BLaER1 (cell line): ENCODE results near the gene WDFY2.
"Not testable (repeated sequence)": the region's sequence is repeated elsewhere in the genome, so short reads cannot be mapped to it uniquely, and the experiment has no call there.

Experiments used
- H3K27ac ChIP-seq: shearing (Covaris generic); formaldehyde crosslinking; 2 replicates; pipeline ENCODE4 v1.8.1; 2022
- H3K27me3 ChIP-seq: shearing (Covaris generic); formaldehyde crosslinking; 2 replicates; pipeline ENCODE4 v1.8.1; 2022
- H3K36me3 ChIP-seq: shearing (Covaris generic); formaldehyde crosslinking; 2 replicates; pipeline ENCODE4 v1.8.1; 2022
- H3K4me1 ChIP-seq: shearing (Covaris generic); formaldehyde crosslinking; 2 replicates; pipeline ENCODE4 v1.8.1; 2022
- H3K4me2 ChIP-seq: shearing (Covaris generic); formaldehyde crosslinking; 2 replicates; pipeline ENCODE4 v1.8.1; 2022
- H3K4me3 ChIP-seq: shearing (Covaris generic); formaldehyde crosslinking; 2 replicates; pipeline ENCODE4 v1.8.1; 2022
- H3K9ac ChIP-seq: shearing (Covaris generic); formaldehyde crosslinking; 2 replicates; pipeline ENCODE4 v1.8.1; 2022
- H3K9me3 ChIP-seq: shearing (Covaris generic); formaldehyde crosslinking; 2 replicates; pipeline ENCODE4 v1.8.1; 2022
- H4K20me1 ChIP-seq: shearing (Covaris generic); formaldehyde crosslinking; 2 replicates; pipeline ENCODE4 v1.8.1; 2022
- Cebpa-rat ChIP-seq: shearing (Covaris generic); IDR thresholded peaks from 2 replicates; pipeline ENCODE4 v1.8.1; 2022

Gene WDFY2

DNA sequence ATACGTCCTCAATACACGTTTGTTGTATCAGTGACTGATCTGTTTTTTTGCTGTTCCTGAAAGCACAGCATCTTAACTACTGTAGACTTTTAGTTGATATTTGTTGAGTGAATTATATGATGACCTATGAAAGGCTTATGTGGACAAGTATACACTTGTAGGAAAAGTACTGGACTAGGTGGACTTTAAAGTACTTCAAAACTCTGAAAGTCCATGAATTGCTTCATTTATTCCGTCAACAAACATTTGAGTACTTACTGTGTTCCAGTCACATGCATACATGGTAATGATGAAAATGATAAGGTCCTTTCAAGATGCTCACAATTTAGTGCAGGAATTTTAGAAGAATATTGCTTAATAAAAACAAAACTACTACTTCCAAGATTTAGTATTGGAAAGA, 3.1 kb downstream of the WDFY2 start:
- H3K36me3 ChIP-seq: no peaks in the 10 kb centered on the region
- peaks cover 38% of the 10 kb centered on the region; the same call in 1 of the 2 replicates for H4K20me1 ChIP-seq
- no peak overlapping the region for H3K4me2 ChIP-seq
- no peak overlapping the region for H3K4me3 ChIP-seq
- no peak overlapping the region for H3K9ac ChIP-seq
- no peak for TF ChIP-seq Cebpa-rat
- H3K9me3 ChIP-seq: no peaks in the 10 kb centered on the region
- H3K27me3 ChIP-seq: no peaks in the 10 kb centered on the region
- H3K4me1 ChIP-seq: peaks cover 17% of the 10 kb centered on the region
- no peak overlapping the region for H3K27ac ChIP-seq

DNA sequence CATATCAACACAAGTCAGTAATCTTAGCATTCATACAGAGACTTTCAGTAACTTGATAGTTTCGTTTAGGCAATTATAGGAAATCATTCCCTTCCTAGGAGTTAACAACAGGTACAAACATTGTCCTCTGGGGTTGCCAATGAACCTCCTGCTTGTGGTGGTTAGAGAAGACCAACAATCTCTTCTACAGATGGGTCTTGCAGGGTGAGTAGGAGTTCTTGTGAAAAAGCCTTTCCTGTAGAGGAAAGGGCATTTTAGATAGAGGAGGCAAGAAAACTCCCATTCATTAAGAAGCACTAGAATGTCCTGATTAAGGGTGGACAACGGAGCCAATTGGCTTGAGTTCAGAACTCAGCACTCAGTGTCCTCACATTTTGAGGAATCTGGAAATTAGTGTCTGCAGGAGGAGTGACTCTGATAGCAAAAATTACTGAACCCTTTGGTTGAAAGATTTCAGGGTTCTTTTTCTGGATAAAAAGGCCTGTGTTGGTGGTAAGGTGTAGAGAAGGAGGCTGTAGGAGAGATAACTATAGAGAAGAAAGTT, 4.2 kb downstream of the WDFY2 start:
- no peak overlapping the region for H3K9ac ChIP-seq
- H3K27ac ChIP-seq: no peak overlapping the region
- peaks cover 38% of the 10 kb centered on the region; the same call in 1 of the 2 replicates for H4K20me1 ChIP-seq
- peaks cover 13% of the 10 kb centered on the region for H3K4me1 ChIP-seq
- no peak for TF ChIP-seq Cebpa-rat
- no peak overlapping the region for H3K4me3 ChIP-seq
- no peaks in the 10 kb centered on the region for H3K9me3 ChIP-seq
- H3K4me2 ChIP-seq: no peak overlapping the region
- no peaks in the 10 kb centered on the region for H3K36me3 ChIP-seq
- H3K27me3 ChIP-seq: no peaks in the 10 kb centered on the region

DNA sequence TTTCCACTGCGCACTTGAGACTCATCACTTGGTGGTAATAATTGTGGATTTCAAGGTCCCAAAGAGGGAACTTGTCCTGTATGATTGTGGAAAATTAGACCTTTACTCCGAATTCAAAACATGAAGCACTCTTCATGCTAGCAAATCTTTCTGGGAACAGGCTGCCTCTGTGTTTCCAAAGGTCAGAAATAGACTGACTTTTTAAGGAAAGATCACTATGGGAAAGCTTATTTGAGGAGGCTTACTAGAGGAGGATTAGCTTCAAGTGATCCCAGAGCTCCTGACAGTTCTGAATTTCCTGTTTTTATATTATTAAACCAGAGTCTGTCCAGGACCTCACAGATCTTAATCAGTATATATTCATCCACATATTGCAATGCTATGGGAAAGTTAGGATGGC, 5.5 kb downstream of the WDFY2 start:
- Histone ChIP-seq H3K4me3 (no peak overlapping the region), H3K4me2 (no peak overlapping the region), H4K20me1 (peaks cover 49% of the 10 kb centered on the region; the same call in 1 of the 2 replicates), H3K27me3 (no peaks in the 10 kb centered on the region), H3K9me3 (no peaks in the 10 kb centered on the region), H3K27ac (no peak overlapping the region), H3K4me1 (peaks cover 11% of the 10 kb centered on the region), H3K9ac (no peak overlapping the region), H3K36me3 (no peaks in the 10 kb centered on the region)
- TF ChIP-seq Cebpa-rat: no peak

DNA sequence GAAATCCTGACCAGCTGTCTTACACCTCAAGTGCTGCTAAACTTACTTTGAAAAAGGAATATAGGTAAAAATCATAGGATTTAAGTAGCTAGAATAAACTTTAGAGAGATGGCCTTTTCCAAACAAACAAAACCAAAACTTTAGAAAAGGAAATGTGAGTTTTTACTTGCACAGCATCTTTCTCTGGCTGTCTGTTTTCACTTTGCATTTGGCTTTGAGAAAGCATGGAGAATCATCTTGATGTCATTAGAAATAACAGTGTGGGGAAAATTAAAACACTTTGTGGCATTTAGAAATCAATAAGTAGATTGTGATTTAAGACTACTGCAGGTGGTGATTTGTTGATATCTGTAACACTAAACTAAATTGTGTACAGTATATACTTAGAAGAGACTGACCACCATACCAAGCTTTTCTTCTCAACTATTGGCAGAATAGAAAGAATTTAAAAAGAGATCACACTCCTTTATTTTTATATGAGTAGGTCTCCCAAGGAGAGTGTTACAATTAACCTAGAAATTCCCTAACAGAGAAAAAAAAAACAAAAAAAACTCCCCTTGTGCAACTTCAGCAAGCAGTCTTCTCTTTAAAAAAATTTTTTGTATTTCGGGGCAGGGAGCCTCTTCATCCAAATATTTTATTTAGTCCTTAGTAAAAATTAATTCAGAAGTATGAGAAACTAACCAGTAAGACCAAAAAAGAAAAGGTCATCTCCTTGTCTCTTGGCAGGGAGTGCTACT, 6.1 kb downstream of the WDFY2 start:
- TF ChIP-seq Cebpa-rat: no peak
- Histone ChIP-seq H3K27me3 (no peaks in the 10 kb centered on the region), H3K9me3 (no peaks in the 10 kb centered on the region), H3K27ac (no peak overlapping the region), H3K4me1 (peaks cover 11% of the 10 kb centered on the region), H3K36me3 (no peaks in the 10 kb centered on the region), H3K9ac (no peak overlapping the region), H3K4me2 (no peak overlapping the region), H4K20me1 (peaks cover 55% of the 10 kb centered on the region; the same call in 1 of the 2 replicates), H3K4me3 (no peak overlapping the region)

DNA sequence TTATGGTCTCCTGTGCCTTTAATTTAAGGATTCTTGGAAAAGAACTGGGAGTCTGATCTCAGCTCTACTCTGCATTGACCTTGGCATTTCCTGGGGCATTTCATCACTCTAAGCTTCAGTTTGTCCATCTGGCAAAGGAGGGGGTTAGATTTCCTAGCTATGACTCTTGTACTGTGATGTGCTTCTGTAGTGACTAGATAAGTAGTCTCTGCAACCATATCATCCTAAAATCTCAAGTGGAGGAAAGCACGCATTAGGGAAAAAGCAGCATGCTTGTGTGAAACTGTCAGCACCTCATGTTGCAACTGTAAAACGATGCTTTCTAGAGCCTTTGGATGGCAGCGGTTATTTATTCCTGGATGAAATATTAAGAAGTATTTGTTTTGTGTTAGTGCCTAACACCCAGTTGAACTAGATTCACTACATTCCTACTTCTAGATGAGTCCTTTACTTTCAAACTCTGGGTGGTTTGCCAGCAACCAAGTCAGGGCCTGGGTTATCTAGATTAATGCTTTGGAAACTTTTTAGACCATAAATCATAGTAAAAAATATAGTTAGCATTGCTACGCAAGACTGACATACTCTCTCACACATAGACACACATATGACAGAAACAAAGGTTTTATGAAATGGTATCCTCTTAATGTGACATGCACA, 6.8 kb downstream of the WDFY2 start:
- Histone ChIP-seq H3K4me2 (no peak overlapping the region), H3K27ac (no peak overlapping the region), H3K9me3 (no peaks in the 10 kb centered on the region), H3K4me3 (no peak overlapping the region), H3K36me3 (no peaks in the 10 kb centered on the region), H3K4me1 (peaks cover 5% of the 10 kb centered on the region), H3K9ac (no peak overlapping the region), H3K27me3 (no peaks in the 10 kb centered on the region), H4K20me1 (peaks cover 62% of the 10 kb centered on the region; the same call in 1 of the 2 replicates)
- no peak for TF ChIP-seq Cebpa-rat

DNA sequence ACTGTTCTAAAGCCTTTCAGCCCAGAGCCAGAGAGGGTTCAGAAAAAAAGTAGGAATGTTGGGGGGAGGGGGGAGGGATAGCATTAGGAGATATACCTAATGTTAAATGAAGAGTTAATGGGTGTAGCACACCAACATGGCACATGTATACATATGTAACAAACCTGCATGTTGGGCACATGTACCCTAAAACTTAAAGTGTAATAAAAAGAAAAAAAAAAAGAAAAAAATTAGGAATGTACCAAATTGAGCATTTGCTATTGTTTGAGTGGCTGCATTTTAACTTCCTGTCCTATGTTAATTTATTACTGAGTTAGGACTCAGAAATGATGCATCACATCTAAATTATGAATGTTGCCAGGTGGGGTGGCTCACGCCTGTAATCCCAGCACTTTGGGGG, 7.7 kb downstream of the WDFY2 start:
- H3K4me1 ChIP-seq, H3K4me2 ChIP-seq, H3K27me3 ChIP-seq, H3K36me3 ChIP-seq, H3K9ac ChIP-seq, H3K4me3 ChIP-seq, H3K27ac ChIP-seq, H3K9me3 ChIP-seq: not testable (repeated sequence)
- peaks cover 63% of the 10 kb centered on the region; the same call in 1 of the 2 replicates for H4K20me1 ChIP-seq

DNA sequence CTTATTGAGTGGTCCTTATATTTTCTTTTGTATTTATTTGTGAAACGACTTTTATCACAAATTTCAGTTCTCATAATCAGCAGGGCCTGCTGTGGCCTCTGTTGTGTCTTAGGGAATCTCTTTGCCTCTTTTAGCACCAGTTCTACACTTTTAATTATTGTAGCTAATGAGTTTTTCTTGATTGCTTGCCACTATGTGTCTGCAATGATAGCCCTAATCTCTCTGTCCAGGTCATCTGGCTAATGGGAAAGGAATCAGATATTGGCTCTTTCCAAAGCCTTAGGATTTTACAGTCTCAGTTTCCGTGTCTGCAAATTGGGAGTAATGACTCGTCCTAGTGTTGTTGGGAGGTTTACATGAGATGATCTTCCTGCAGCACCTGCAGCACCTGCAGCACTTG, 10.2 kb downstream of the WDFY2 start:
- Histone ChIP-seq H3K9me3 (no peaks in the 10 kb centered on the region), H3K4me3 (no peak overlapping the region), H3K27ac (no peak overlapping the region), H3K4me1 (peaks cover 3% of the 10 kb centered on the region), H3K4me2 (no peak overlapping the region), H3K27me3 (no peaks in the 10 kb centered on the region), H4K20me1 (peaks cover 56% of the 10 kb centered on the region; the same call in 1 of the 2 replicates), H3K9ac (no peak overlapping the region), H3K36me3 (no peaks in the 10 kb centered on the region)
- no peak for TF ChIP-seq Cebpa-rat

DNA sequence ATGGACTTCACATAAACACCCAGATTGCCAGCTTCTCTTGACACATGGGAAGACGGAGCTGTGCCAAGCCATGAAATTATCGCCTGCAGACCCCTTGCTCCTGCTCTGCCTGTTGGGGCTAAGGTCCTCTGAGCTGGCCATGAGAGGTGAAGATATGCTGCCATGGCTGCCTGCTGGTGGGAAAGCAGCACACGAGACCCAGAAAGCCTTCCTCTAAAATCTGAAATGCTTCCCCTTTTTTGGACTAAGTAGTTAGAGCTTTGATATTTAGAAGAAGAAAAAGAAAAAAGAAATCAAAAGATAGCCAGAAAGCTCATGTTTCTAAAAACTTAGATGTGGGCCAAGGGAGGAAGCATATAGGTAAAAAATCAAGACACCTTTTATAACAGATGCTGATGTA, 11.2 kb downstream of the WDFY2 start:
- no peak overlapping the region for H3K9ac ChIP-seq
- peaks cover 47% of the 10 kb centered on the region; the same call in 1 of the 2 replicates for H4K20me1 ChIP-seq
- no peak for TF ChIP-seq Cebpa-rat
- no peaks in the 10 kb centered on the region for H3K27me3 ChIP-seq
- no peak overlapping the region for H3K4me2 ChIP-seq
- H3K36me3 ChIP-seq: no peaks in the 10 kb centered on the region
- no peak overlapping the region for H3K27ac ChIP-seq
- H3K4me1 ChIP-seq: peaks cover 9% of the 10 kb centered on the region
- H3K9me3 ChIP-seq: no peaks in the 10 kb centered on the region
- no peak overlapping the region for H3K4me3 ChIP-seq

DNA sequence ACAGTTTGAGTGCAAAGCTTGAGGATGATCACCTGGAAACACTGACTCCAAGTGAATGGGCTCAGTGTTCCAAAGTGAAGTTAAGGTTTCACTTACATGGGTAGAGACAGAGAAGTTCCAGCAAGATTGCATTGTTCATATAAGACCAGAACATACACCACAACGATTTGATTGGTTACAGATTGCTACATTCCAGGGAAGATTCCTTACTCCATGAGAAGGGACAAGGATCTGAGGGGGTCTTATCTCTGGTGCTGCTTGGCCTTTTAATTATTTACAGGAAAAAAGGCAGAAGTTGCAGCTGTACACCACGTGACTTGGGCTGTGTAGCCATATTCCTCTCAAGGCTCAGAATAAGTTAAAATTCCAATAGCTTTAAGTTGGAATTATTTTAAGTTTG, 12.3 kb downstream of the WDFY2 start:
- no peaks in the 10 kb centered on the region for H3K27me3 ChIP-seq
- H3K4me1 ChIP-seq: peaks cover 9% of the 10 kb centered on the region
- H3K4me3 ChIP-seq: no peak overlapping the region
- no peak overlapping the region for H3K9ac ChIP-seq
- no peak overlapping the region for H3K4me2 ChIP-seq
- H3K27ac ChIP-seq: no peak overlapping the region
- H3K9me3 ChIP-seq: no peaks in the 10 kb centered on the region
- TF ChIP-seq Cebpa-rat: no peak
- H4K20me1 ChIP-seq: peaks cover 35% of the 10 kb centered on the region; the same call in 1 of the 2 replicates
- H3K36me3 ChIP-seq: peaks cover 1% of the 10 kb centered on the region; the same call in 1 of the 2 replicates
